Measurements from ENCODE around the gene RXFP4.

GRCh38 chr1:155940993-155941844, at the start of gene RXFP4:
- TF ChIP-seq CTCF (optimal IDR thresholded peaks at IDR 0.05 in 1 of 3, IDR thresholded peaks at IDR 0.05 in 1 of 3, conservative IDR thresholded peaks at IDR 0.05 in 1 of 3; ENCODE audit: extremely low read depth in 1 of 3, insufficient read depth in 2 of 3, low read length in 3 of 3) (no peak), EZH2 (IDR thresholded peaks at IDR 0.05; ENCODE audit: low read length) (no peak)

Measured in keratinocyte (primary cell).